GM19467 (cell line): ENCODE data around the gene THAP4.

Experiments used
- ATAC-seq: cut with Tn5 transposase; IDR thresholded peaks from one replicate; pipeline ENCODE4 v1.9.1; 2021; ENCODE audit warnings: mild to moderate bottlenecking, moderate library complexity; ENCODE audit not compliant: unreplicated experiment

The THAP4 gene

DNA sequence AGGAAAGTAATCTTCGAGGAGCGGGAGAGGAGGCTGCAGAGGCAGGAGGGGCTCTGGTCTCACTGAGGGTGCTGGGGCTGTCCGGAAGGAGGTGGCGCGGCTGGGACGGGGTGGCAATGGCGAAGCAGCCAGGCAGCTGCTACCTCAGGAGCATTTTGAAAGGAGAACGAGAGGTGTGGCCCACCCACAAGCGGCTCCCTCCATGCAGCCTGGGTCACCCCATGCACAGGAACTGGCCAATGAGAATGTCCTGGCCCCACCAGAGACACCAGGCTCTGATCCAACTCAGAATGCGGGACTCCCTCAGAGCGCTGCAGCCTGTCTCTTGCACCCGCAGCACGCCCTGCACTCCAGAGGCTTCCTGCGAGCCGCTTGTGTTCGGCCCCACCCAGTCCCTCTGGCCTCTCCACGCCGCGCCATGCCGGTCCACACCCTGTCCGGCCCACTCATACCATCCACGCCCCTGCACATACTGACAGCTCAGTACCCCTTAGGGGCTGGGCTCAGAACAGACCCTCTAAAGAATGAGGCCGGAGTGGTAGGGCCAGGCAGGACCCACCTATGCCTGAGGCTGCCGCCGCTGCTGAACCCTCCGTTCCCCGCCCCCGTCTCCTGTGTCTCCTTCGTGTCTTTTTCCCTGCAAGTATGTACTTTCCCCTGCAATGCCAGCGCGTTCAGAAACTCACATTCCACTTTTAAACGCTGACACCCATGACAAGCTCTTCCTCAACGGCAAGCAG, 84.8 kb downstream of the THAP4 start:
- ATAC-seq = no peak

DNA sequence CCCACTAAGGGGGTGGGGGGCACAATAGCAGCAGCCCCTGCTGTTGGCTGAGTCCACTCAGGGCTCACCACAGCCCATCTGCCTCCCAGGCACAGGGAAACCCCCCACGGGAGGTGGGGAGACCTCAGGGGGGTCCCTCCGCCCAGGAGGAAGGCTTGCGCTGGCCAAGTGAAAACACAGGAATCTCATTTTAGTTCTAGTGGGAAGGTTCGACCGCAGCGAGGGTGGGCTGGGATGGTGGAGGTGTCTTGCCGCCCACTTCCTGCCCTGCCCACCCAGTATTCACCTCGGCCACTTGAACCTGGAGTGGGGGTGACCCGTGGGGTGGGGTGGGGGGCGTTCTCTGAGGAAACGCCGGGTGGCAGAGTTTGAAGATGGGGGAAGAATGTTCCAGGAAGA, 85.4 kb downstream of the THAP4 start:
- no peak for ATAC-seq

DNA sequence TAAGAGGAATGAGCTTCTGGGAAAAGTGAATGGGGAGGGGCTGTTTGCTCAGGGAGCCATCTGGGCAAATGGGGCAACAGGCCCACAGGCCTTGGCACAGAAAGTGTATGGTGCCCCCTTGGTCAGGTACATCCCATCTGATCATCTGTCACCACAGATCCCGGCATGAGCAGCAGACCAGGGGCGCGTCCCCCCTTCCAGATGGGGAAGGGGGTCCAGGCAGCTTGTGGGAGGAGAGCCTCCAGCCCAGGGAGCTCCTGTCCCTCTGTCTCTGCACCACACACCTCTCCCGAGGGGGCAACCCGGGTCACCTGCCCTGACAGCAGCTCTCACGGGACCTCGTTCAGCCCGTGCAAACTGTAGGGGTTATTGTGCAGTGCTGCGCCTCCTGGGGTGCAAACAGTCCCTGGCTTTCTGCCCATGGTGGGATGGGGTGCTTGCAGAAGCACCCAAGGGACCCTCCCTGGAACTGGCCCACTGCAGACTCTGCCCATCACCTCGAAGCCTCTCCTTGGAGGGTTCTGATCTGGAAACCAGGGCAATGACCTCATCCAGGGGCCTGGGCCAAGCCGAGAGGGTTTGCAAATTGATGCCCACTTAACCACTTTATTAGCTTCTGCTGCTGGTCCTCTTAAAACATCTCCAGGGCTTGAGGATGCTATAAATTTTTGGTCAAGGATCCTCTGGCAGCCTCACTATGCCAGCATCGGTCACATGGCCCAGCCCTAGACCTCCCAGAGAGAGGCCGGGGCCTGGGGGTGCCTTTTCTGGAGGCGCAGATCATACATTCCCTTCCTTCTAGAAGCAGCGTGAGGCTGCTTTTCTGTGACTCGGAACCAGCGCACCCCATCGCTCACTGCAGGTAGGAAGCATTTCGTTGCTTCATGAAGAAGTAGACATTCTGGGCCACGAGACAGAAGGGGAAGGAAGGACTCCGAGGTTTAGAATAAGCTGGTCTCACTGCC, 86.1 kb downstream of the THAP4 start:
- ATAC-seq = no peak

DNA sequence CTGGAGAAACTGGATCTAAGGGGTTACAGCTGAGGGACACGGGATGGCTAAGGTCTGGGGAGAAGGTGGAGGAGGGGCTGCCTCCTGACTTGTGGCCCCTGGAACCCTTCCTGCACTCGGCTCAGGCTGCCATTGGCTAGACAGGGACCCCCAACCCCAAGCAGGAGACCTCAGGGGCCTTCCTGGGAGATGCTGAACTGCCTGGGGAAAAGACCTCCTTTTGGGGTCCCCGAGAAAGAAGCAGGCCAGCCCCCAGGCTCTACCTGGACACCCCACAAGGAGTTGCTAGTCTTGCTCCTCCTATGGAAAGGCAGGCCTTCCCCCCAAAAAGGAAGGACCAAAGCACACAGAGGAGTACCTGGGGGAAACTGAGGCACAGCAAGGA, 88.5 kb downstream of the THAP4 start:
- ATAC-seq = no peak

DNA sequence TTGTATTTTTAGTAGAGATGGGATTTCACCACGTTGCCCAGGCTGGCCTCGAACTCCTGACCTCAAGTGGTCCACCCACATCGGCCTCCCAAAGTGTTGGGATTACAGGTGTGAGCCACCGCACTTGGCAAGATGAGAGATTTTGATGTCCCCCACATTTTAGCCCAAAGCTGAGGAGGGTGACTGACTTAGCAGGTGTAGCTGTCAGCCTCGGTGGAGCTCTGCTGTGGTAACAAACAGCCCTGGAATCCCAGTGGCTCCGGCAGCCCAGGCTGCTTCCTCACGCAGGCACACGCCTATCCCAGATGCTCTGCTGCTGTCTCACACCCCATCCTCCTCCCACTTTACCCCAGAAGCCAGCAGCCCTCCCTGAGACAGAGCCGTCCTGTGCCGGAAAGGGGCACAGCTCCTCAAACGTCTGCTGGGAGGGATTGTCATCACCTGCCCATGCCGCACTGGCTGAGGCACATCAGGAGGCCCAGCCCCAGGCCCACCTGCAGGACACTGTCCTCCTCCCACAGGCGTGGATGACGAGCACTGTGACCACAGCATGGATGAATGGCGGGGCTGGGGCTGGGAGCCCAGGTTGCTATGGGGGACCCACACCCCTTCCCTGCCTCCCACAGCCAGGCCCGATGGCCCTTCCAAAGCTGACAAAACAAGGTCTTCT, 89.0 kb downstream of the THAP4 start:
- no peak for ATAC-seq

DNA sequence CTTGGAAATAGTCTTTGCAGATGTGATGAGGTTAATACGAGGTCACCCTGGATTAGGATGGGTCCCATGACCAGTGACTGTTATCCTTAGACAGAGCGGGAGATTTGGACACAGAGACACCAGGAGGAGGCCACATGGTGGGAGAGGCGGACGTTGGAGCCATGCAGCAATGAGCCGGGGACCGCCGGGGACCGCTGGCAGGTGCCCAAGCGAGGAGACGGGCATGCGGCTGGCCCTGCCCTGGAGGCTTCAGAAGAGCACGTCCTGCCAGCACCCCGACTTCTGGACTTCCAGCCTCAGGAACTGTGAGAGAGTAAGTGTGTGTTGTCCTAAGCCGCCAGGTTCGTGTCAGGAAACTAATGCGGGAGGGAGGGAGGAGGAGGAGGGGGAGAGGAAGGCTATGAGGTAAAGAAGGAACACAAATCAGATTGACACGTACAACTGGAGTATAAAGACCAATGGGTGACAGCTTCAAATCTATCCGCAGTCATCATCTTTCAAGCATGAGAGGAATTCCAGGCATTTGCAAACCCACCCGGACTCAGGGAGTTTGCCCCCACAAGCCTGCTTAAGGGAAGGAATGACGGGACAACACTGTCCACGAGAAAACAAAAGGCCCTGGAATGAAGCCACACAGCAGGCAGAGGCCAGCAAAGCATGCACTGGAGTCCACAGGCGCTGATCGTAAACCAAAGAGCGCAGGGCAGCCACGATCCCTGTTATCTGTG, 90.0 kb downstream of the THAP4 start:
- no peak for ATAC-seq

DNA sequence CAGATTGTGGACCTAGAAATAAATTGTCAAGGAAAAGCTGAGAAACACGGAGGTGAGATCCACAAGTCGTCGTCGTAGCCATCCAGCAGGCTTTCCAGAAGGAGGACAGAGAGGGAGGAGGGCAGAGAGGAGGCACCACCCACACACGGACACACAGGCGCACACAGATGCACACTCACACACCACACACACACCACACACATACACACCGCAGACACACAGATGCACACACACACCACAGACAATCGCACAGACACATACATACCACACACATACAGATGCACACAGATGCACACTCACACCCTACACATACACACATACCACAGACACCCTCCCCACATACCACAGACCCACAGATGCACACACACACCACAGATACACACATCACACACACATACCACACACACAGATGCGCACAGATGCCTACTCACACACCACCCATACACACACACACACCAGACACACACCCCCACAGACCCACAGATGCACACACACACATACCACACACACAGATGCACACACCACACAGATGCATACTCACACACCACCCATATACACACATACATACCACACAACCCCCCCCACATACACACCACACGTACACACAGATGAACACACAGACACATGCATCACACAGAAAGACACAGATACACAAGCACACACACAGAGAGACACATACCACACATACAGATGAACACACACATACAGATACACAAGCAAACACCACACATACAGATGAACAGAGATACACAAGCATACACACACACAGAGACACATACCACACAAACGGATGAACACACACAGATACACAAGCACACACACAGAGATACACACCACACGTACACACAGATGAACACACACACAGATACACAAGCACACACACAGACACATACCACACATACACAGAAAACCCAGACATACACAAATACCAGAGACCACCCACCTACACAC, 91.2 kb downstream of the THAP4 start:
- no peak for ATAC-seq

DNA sequence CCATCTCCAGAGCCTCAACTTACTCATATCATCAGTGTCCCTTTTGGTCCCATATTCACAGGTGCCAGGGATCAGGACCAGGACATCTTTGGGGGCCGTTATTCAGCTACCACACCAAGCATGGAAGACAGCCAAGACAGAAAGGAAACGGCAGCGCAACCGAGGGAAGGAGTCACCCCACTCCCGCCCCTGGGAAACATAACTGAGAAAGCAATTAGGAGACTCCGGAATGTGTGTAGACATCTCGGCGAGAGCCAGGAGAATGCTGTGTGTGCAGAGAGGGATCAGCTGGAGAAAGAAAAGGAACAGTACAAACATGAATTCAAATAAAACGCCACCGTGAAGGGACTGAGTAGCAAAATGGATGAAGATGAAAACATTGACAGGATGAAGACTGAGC, 91.9 kb downstream of the THAP4 start:
- no peak for ATAC-seq

DNA sequence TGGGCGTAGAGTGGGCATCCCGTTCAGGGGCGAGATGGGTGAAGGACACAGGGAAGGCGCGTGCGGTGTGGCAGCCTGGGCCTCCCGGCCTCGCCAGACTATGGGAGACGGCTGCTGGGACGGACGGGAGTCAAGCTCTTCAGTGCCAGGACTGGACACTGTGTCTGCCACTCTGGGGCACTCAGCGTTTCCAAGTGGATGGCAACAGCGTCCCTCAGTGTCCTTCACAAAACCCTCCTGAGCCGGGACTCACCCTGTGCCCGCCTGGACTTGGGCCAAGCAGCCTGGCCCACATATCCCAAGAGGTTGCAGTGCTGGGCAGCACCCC, 94.7 kb downstream of the THAP4 start:
- ATAC-seq = no peak

DNA sequence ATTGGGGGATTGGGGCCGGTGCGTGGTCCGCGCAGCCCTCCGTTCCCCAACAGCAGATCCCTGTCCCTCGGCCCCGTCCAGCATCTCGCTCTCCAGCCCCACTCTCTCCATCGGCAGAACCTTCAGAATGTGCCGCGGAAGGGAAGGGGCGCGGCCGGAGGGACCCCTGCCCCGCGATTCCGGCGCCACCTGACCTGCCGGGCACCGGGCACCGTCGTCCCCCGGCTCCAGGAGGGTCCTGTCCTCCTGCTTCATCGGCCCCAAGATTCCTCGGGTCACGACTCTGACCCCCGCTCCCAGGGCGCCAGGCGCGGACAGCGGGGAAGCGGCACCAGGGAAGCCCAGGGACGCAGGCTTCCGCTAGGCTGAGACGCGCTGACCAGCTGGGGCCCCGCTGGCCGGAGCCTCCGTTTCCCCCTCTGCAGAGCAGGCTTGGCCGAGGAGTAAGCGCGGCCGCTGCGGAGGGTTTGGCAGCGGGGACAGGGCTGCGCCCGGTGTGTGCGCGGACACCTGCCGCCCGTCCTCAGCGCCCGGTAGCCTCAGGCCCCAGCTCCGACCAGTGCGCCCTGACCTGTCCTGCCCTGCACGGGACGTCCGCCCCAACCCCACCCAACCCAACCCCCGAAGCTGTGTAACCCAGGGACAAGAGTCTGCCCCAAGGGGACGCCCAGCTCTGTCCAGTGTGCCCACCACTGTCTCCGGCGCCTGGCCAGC, 95.2 kb downstream of the THAP4 start:
- no peak for ATAC-seq

DNA sequence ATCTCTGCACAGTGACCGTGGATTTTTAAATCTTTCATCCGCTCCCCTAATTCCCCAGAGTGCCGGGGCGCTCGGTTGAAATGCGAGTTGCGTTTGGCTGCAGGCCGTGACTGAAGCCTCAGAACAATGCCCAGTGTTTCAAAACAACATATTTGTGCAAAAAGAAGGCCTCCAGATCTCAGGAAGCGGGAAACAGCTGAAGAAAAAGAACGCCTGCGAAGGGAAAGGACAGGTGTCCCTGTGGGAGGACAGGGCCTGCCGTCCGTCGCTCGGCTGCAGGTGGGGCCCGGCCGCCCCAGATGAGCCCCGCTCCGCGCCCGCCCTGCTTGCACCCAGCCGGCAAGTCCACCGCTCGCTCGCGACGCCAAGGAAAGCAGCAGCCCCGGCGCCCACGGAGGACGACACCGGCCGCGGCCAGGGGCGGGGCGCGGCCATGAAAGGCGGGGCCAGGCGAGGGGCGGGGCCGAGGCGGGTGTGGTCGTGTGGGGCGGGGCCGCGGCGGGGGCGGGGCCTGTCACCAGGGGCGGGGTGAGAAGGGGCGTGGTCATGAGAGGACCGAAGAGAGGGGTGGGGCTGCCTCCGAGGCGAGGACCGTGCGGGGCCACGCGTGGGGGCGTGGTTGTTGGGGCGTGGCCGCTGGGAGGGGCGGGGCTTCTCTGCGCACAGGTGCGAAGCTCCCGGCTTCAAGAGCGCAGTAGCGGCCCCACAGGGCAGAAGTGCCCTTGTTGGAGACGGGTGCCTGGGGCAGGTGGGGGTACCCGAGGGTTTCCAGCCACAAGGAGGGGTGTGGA, 96.0 kb downstream of the THAP4 start:
- no peak for ATAC-seq

DNA sequence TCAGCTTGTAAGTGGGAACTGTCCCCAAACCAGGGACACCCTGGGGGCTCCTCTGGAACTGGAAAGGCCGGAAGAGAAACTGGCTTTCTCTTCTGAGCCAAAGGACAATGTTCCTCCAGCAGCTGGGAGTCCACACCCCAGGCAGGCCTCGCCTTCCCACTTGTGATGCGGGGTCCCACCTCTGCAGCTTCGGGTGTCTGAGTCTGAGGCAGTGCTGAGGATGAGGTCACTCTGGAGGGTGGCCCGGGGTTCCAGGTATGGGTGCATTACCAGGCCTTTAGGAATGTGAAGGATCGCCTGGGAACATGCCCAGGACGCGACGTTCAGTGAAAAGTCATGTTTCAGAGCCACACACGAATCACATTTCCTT, 96.6 kb downstream of the THAP4 start:
- ATAC-seq = no peak

DNA sequence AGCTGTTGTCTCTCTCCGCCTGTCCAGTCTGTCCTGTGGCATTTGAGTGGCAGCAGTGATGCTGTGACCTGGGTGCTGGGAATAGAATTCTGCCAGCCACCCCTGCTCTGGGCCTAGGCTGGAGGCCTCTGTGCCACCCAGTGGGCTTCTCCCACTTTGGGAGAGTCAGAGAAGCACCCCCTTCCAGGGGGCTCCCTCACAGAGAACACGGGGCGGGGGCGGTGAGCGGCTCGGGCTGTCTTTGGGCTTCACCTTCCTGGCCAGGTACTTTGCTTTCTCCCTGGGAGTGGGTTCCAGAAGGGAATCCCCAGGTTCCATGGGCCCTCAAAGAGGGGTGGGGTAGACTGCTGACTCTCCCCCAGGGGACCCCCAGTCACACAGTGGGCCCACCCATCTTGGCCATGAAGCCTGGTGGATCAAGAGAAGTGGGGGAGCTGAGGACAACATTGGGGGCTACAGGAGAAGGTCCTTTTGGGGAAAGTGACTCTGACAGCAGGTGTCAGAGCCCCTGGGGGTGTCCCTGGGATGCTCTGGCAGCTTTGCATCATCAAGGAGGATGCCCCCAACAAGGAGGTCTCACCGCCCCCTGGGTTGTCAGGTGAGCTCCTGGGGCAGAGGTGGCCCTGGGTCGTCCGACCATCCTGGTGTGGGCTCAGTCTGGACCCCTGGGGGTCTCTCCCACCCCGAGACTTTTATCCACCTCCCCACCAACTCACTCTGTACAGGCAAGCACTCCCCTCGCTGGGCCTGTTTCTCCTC, 97.2 kb downstream of the THAP4 start:
- no peak for ATAC-seq

DNA sequence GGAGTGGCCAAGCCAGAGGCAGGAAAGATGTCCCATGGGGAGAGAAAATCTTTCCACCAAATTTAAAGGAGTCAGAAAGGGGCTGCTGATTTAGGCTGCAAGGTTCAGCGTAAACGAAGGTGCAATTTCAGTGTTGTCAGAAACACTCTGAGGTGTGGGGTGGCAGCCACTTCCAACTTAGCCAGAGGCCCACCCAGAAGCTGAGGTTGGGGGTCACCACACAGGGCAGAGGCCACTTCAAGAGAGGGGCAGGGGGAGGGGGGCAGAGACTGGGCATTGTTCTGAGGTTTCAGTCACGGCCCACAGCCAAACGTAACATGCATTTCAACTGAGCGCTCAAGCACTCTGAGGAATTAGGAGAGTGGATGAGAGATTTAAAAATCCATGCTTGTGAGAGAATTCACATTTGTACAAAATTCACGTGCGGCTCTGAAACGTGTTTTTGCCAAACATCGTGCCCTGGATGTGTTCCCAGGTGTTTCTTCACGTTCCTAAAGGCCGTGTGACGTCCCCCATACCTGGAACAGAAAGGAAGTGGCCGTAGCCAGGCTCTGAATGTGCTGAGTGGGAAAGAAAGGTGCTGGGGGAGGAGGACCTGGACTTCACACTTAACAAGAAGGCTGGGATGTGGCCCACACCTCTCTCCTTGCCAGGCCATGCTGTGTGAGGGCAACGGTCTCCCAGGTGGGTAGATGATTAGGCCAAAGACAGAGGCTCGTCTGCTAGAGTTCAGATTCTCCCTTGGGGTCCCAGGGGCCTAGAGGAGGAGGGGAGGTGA, 97.9 kb downstream of the THAP4 start:
- ATAC-seq = no peak

DNA sequence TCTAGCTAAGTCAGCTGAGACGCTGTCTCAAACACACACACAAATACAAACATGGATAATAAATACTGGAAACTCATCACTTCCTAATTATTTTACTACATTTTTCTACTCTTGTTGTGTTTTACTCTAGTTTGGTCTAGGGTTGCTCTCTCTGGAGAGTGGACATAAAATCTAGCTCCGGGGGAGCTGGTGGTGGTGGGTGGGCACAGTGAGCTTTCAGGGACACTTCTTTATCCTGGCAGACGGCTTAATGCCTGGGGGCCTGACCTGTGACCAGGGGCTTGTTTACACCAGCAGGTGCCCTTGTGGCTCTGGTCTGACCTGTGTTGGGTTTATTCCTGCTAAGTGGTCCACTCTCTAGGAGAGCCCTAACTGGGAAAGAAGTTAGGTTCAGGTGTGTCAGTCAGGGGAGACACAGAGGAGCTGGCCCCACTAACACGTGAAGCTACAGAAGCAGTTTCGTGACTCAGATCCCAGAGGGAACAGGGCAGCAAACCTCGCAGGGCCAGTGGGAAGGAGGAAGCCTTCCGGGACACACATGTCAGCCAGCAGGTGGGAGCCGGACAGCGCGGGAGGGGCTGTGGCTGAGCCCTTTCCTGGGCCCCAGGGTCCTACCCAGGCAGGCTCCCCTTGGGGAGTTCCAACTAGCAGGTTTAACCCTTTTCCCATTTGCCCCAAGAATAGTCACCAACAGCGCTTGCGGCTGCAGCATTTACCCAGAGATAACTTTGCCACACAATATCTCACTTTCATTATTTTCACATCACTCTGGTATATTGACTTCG, 100.9 kb downstream of the THAP4 start:
- no peak for ATAC-seq

DNA sequence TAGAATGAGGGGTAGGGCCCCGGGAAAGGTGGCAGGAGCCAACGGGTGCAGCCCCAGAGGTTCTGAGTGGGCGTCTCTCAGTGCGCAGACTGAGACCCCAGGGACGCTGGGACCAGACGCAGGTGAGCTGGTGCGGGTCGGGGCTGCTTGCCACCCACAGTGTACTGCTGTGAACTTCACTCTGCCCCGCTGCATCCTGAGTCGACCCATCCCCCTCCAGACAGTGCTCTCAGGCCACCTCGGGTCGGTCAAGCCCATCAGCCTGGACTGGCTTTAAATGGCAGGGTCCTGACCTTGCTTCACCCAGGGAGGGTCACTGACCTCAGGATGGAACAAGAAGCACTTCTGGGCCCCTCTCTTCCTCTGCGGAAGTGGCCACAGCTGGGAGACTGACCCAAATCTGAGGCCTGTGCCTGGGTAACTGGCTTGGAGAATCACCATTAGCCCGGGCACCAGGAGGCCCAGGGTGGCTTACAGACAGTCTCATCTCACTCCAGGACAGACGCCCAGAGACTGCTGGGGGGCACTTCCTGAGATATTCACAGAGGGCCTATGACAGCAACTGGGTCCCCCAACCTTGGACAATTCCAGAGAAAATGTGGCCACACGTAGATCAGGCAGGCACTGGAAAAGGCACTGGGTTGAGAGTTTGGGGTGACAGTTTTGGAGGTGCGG, 102.1 kb downstream of the THAP4 start:
- ATAC-seq = no peak
